GM19395 (cell line): Measurements from ENCODE around the gene PCSK5.

Source experiments
- ATAC-seq: cut with Tn5 transposase; IDR thresholded peaks from one replicate; pipeline ENCODE4 v1.9.1; 2021; ENCODE audit warnings: mild to moderate bottlenecking, moderate library complexity; ENCODE audit not compliant: unreplicated experiment

Gene PCSK5

DNA sequence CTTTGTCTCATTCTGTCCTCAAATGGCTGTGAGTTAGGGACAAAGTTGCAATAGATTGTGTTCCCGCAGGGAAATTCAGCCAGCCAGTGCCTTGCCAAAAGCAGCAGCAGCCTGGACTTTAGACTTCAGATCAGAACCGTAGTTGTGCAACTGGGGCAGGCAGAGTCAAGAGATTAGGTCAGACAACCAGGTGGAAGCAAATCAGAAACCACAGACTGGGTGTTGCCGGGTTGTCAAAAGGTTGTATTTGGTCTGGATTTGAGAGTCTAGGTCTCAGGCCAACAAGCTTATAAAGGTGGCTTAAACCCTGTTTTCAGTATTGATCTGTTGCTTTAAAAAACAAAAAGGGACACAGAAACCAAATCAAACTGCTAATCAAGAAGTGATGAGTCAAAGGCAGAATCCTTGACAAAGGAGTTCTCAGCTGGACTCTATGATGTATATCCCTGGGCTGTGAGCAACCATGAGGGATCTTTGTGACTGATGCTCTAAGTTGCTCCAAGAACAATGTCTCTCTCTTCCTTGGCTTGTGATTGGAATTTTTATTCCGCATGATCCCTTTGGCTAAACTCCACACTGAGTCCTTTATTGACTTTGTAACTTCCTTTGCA lies 482.8 kb downstream of the PCSK5 start:
- no peak for ATAC-seq

- ATAC-seq = no peak
These were observed 483.5 kb downstream of the PCSK5 start for GRCh38 chr9:76373784-76374474.

DNA sequence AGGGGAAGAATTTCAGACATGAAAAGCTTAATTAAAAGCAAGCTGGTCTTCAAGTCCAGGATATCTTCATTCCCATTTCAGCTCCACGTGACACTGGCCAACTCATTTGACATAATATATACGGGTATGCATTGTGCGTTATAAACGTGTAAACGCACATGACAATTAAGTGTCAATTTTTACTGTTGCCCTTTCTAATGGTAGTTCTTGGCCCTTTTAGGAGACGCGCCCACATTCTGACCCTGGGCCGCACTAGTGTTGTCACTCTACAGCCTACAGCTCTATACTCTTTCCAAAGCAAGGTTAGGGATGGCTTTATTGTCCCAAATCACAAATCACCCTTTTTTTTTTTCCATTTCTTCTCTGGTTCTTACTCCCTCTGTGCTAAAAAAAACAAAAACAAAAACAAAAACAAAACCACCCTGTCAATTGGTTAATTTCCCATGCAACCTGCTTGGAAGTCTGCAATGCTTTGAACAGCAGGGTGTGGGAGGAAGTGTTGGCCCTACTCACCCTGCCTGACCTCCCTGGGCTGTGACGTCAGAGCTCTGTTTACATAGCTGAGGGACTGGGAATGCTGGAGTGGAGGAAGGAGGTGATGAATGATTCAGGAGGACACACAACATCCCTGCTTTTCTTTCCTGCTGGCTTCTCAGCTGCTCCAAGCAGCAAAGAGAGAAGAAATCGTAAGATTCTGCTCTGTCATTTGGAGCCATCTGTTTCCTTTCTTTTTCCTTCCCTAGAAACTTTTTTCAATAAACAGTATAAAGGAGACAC lies 484.5 kb downstream of the PCSK5 start:
- ATAC-seq = no peak

DNA sequence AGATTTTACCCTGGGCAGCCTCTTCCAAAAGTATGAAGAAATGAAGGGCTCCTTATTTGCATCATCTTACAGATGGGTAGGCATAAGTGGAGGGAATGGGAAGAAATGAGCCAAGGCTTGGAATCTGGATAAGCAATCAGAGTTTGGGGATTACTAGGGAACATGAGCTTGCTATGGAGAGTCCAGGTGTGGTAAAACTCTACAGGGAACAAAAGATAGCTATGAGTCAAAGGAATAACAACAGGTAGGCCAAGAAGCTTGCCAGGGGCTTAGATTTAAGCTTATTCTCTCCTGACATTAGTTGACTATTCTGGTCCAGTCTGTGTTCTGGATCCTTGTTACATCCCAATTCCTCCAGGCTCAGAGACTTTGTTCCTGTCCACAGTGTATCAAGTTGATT lies 487.3 kb downstream of the PCSK5 start:
- no peak for ATAC-seq

DNA sequence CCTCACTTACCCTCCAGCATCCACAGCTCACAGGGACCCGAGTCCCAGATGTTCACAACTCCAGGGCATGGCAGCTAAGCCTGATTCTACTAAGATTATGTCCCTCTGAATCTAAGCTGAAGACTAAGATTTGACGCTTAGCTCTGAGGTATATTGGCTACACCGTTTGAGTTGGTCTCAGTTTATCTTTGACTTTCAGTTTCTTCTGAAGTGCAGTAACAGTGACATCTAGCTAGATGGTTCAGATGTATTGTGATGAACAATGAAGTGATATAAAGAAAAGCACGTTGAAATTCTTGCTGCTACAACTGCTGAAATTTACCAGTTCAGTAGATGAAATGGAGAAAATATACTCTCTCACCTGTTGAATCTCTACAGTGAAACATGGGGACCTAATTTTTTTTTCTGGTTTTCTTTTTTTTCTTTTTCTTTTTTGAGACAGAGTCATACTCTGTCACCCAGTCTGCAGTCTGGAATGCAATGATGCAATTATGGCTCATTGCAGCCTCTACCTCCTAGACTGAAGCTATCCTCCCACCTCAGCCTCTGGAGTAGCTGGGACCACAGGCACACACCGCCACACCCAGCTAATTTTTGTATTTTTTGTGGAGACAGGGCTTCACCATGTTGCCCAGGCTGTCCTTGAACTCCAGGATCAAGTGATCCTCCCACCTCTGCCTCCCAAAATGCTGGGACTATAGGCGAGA lies 488.0 kb downstream of the PCSK5 start:
- no peak for ATAC-seq

DNA sequence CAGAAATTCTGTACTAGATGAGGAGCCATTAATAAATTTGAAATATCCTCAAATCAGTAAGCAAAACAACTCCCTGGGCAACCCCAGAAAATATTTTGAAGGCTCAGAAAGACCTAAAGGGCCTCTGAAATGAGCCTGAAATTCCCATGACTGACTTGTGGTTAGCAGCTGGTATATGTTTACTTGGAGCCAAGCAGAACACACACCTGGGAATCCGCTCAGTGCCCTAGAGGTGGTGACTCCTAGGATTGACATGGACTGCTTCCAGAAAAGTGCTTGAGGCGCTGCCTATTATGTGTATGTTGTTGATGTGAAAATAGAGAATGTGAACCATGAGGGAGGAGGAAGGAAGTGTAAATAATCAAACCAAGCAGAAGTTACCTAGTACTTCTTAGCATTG lies 489.0 kb downstream of the PCSK5 start:
- no peak for ATAC-seq

DNA sequence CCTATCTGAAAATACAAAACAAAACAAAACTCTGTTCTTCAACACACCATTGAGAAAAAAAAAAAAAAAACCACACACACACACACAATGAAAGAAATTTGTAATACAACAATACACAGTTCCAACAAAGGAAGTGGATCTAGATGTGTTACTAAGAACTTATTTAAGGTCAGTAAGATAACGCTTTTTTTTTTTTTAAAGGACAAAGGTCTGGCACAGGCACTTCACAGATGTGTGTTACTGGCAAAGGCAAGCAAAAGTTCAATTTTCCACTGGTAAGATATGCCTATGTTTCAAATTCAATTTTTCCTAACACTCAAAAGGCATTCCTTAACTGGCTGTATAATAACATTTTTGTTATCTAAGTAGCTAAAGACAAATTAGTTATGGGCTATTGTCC lies 500.2 kb downstream of the PCSK5 start:
- no peak for ATAC-seq

- peak; percentile 81 for ATAC-seq
These were observed 503.9 kb downstream of the PCSK5 start, which contains the start of gene RFK for GRCh38 chr9:76394195-76394959. TSS of gene RFK (minus strand) at chr9:76394426. CDS start at chr9:76394171, 255 bp downstream.

- peak; percentile 64 for ATAC-seq
These were observed 504.4 kb downstream of the PCSK5 start for GRCh38 chr9:76394960-76395252.

- ATAC-seq = no peak
These were observed 504.9 kb downstream of the PCSK5 start for GRCh38 chr9:76395381-76395780.

DNA sequence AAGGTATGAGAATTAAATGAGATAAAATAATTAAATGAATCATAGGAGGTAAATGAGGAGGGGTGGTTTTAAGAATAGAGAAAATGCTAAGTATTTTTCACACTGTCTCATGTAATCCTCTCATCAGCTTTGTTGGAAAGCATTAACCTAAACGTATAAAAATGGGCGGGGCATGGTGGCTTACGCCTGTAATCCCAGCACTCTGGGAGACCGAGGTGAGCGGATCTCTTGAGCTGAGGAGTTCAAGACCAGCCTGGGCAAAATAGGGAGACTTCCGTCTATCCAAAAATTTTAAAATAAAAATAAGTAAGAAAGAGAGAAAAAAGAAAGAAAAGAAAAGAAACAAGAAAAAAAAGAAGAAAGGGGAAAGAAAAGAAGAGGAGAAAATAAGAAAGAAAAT lies 505.7 kb downstream of the PCSK5 start:
- no peak for ATAC-seq

DNA sequence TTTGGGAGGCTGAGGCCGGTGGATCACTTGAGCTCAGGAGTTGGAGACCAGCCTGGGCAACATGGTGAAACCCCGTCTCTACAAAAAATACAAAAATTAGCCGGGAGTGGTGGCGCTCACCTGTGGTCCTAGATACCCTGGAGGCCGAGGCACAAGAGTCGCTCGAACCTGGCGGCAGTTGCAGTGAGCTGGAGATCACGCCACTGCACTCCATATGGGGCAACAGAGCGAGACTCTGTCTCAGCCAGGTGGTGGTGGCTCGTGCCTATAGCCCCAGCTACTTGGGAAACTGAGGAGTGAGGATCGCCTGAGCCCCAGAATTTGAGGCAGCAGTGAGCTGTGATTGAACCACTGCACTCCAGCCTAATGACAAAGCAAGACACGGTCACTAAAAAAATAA lies 506.1 kb downstream of the PCSK5 start:
- no peak for ATAC-seq

GRCh38 chr9:76399856-76400255 lies 509.4 kb downstream of the PCSK5 start:
- no peak for ATAC-seq

DNA sequence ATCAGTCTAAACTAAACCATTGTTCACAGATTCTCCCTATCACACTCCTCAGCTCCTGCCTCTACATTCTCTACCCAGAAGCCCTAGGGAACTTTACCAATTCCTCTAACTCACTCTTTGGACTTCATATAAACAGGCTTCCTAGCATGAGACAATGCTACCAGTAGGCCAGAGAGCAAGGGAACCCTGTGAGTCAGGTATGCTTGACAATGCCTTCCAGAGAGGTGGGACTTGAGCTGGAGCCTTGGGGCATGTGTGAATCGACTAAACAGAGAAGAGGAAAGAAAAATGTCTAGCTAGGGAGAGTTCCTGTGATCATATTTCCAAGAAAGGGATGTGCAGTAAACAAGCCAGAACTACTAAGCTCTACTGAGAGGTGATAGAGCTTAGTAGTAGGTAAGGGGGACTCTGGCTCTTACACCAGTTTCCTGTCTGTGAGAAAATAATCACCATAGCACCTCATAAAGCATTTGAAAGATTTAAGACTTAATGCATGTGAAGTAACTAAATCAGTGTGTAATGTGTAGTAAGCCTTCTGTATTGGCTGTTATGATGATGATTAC lies 510.1 kb downstream of the PCSK5 start:
- ATAC-seq = no peak

GRCh38 chr9:76401176-76401575 lies 510.7 kb downstream of the PCSK5 start:
- no peak for ATAC-seq

- ATAC-seq = no peak
These were observed 511.3 kb downstream of the PCSK5 start for GRCh38 chr9:76401580-76402354.

GRCh38 chr9:76403352-76403751 lies 512.9 kb downstream of the PCSK5 start:
- peak; percentile 95 for ATAC-seq

DNA sequence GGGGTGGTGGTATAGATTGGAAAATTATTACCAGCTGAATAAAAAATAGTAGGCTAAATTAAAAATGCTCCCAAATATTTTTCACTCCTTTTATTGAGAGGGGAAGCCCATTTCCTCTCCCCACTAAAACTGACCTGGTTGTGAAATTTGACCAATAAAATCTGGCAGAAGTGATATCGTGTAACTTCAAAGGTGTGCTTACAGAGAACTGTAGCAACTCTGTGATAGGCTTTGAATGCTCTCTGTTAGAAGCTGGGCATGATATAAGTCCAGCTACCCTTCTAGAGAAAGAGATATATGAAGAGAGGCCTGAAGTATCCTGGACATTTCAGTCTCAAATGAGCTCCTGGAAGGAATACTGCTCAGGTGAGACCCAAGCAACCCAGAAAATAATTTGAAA lies 513.9 kb downstream of the PCSK5 start:
- ATAC-seq = no peak

DNA sequence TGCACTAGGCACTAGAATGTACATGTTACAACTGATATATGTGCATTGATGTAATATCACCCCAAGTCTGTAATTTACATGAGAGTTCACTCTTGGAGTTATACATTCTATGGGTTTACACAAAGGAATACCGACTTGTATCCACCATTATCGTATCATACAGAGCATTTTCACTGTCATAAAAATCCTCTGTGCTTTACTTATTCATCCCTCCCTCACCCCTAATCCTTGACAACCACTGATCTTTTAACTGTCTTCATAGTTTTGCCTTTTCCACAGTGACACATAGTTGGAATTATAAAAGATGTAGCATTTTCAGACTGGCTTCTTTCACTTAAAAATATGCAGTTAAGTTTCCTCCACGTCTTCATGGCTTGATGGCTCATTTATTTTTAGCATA lies 514.9 kb downstream of the PCSK5 start:
- no peak for ATAC-seq

GRCh38 chr9:76405868-76406267 lies 515.4 kb downstream of the PCSK5 start:
- ATAC-seq = no peak
